ENCODE measurements around the gene CLTB. TPM values are rescaled to one million over a fixed set of nuclear protein-coding genes. Genes with fewer than 3 reads are reported as not detected.
A peak's percentile ranks its signal among the peaks of the same experiment; 100 is the strongest.

CLTB gene
- total and polyA plus RNA-seq, 2 experiments from 2014 or later: 26.8 to 34.0 TPM

GRCh38 chr5:176415240-176415951 lies 943 bp downstream of the CLTB start:
- no peak for ATAC-seq

More at GRCh38 chr5:176415240-176415951, 943 bp downstream of the CLTB start:
- Histone ChIP-seq H3K36me3 (ENCODE audit: insufficient read depth) (no peaks in the 10 kb centered on the region), H3K27me3 (ENCODE audit: insufficient read depth) (peaks cover 29% of the 10 kb centered on the region), H4K20me1 (replicated peaks; ENCODE audit: insufficient read depth) (peaks cover 10% of the 10 kb centered on the region), H3K9me2 (ENCODE audit: insufficient read depth) (0 out of 2 replicates have a peak, but pooled peaks cover 2% of the 10 kb centered on the region), H3K27ac (ENCODE audit: low read depth) (no peak overlapping the region), H3K4me2 (peak overlapping the region; percentile 92), H3K79me2 (replicated peaks; ENCODE audit: insufficient read depth) (no peaks in the 10 kb centered on the region), H3K4me3 (peak overlapping the region; percentile 85), H3F3A (replicated peaks; ENCODE audit: low read depth) (0 out of 2 replicates have a peak, but pooled peaks cover 4% of the 10 kb centered on the region), H2AFZ (peak overlapping the region; percentile 86; the same call in 1 of the 2 replicates), H3K4me1 (ENCODE audit: insufficient read depth) (0 out of 2 replicates have a peak, but pooled peaks cover 3% of the 10 kb centered on the region)
- Mint-ChIP-seq H3K36me3 (ENCODE audit: low read depth) (peaks cover 3% of the 10 kb centered on the region; the same call in 1 of the 3 replicates), H3K27ac (no peak overlapping the region), H3K9me3 (peaks cover 21% of the 10 kb centered on the region), H3K27me3 (ENCODE audit: insufficient read depth, low read depth, poor library complexity) (peaks cover 14% of the 10 kb centered on the region), H3K4me3 (peak overlapping the region; percentile 67), H3K4me1 (0 out of 3 replicates have a peak, but pooled peaks cover 3% of the 10 kb centered on the region)
- TF ChIP-seq, protein P1, sequence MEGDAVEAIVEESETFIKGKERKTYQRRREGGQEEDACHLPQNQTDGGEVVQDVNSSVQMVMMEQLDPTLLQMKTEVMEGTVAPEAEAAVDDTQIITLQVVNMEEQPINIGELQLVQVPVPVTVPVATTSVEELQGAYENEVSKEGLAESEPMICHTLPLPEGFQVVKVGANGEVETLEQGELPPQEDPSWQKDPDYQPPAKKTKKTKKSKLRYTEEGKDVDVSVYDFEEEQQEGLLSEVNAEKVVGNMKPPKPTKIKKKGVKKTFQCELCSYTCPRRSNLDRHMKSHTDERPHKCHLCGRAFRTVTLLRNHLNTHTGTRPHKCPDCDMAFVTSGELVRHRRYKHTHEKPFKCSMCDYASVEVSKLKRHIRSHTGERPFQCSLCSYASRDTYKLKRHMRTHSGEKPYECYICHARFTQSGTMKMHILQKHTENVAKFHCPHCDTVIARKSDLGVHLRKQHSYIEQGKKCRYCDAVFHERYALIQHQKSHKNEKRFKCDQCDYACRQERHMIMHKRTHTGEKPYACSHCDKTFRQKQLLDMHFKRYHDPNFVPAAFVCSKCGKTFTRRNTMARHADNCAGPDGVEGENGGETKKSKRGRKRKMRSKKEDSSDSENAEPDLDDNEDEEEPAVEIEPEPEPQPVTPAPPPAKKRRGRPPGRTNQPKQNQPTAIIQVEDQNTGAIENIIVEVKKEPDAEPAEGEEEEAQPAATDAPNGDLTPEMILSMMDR (conservative IDR thresholded peaks at IDR 0.05; ENCODE audit: low read depth in 2 of 2): no peak
- TF ChIP-seq ZNF331 (CRISPR knock-in tag; IDR thresholded peaks at IDR 0.05; ENCODE audit: low read depth): no peak
- no peak for TF ChIP-seq NANOG (IDR thresholded peaks at IDR 0.05; ENCODE audit: borderline replicate concordance)
- TF ChIP-seq ETS1 (IDR thresholded peaks at IDR 0.05): no peak
- TF ChIP-seq ZNF462 (CRISPR knock-in tag; IDR thresholded peaks at IDR 0.05): no peak
- TF ChIP-seq POLR2AphosphoS5 (IDR thresholded peaks at IDR 0.05; ENCODE audit: low read depth): no peak
- no peak for TF ChIP-seq STAT1 (IDR thresholded peaks at IDR 0.05; ENCODE audit: unreplicated experiment)
- no peak for TF ChIP-seq JUNB (IDR thresholded peaks at IDR 0.05; ENCODE audit: unreplicated experiment)
- TF ChIP-seq REST (IDR thresholded peaks at IDR 0.05; ENCODE audit: unreplicated experiment): no peak
- TF ChIP-seq ZNF114 (CRISPR knock-in tag; IDR thresholded peaks at IDR 0.05): no peak
- TF ChIP-seq EZH2phosphoT487 (IDR thresholded peaks at IDR 0.05; ENCODE audit: unreplicated experiment): no peak
- TF ChIP-seq EZH2 (IDR thresholded peaks at IDR 0.05; ENCODE audit: low read depth, unreplicated experiment): no peak
- no peak for TF ChIP-seq CREB1 (CRISPR knock-in tag; IDR thresholded peaks at IDR 0.05; ENCODE audit: low read depth)
- no peak for DNase-seq (ENCODE audit: low spot score)
